ENCODE data around the gene NUDT3.
A peak's percentile ranks its signal among the peaks of the same experiment; 100 is the strongest.

Gene NUDT3

GRCh38 chr6:34243131-34243771 is 149.2 kb downstream of the NUDT3 start:
- no peak for TF ChIP-seq ZFX (IDR thresholded peaks at IDR 0.05; ENCODE audit: borderline replicate concordance)
- 0 out of 2 replicates have a peak overlapping the region, but pooled peaks have one; percentile 5 for H3K27ac ChIP-seq

- 0 out of 2 replicates have a peak overlapping the region, but pooled peaks have one; percentile 5 for H3K27ac ChIP-seq
- TF ChIP-seq ZFX (IDR thresholded peaks at IDR 0.05; ENCODE audit: borderline replicate concordance) (no peak), CTCF (IDR thresholded peaks at IDR 0.05) (no peak)
Measured at GRCh38 chr6:34242252-34243130, 150.0 kb downstream of the NUDT3 start.

GRCh38 chr6:34241351-34242215 is 150.9 kb downstream of the NUDT3 start:
- TF ChIP-seq ZFX (IDR thresholded peaks at IDR 0.05; ENCODE audit: borderline replicate concordance): no peak
- TF ChIP-seq CTCF (IDR thresholded peaks at IDR 0.05): no peak
- H3K27ac ChIP-seq: no peak overlapping the region

GRCh38 chr6:34240329-34241248 is 151.9 kb downstream of the NUDT3 start:
- TF ChIP-seq CTCF (IDR thresholded peaks at IDR 0.05) (no peak), ZFX (IDR thresholded peaks at IDR 0.05; ENCODE audit: borderline replicate concordance) (no peak)
- H3K27ac ChIP-seq: no peak overlapping the region

- TF ChIP-seq ZFX (IDR thresholded peaks at IDR 0.05; ENCODE audit: borderline replicate concordance) (no peak), CTCF (IDR thresholded peaks at IDR 0.05) (no peak)
- no peak overlapping the region for H3K27ac ChIP-seq
Measured at GRCh38 chr6:34239893-34240292, 152.6 kb downstream of the NUDT3 start.

- TF ChIP-seq ZFX (IDR thresholded peaks at IDR 0.05; ENCODE audit: borderline replicate concordance): no peak
- TF ChIP-seq CTCF (IDR thresholded peaks at IDR 0.05): no peak
- no peak overlapping the region for H3K27ac ChIP-seq
Measured at GRCh38 chr6:34239500-34239825, 153.0 kb downstream of the NUDT3 start.

Measured in 22Rv1 (cell line).